ENCODE data around the gene METTL21A. TPM values are rescaled to one million over a fixed set of nuclear protein-coding genes. Genes with fewer than 3 reads are reported as not detected.

The METTL21A gene
- total RNA-seq, 1 donor from 2014 or later: 1.5 TPM

DNA sequence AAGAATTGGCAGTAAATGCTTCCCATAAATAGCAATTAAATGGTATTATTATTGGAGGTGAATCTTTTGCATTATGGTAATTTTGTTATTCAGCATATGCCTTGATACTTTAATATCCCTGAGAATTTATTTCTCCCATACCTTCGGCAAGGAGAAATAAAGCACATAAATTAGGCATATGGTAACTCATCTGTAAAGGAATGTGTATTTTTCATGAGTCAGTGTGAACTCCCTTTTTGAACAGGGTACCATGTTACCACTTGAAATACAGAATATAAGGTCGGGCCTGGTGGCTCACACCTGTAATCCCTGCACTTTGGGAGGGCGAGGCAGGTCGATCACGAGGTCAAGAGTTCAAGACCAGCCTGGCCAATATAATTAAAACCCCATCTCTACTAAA, 18.4 kb downstream of the METTL21A start:
- Histone ChIP-seq H3K36me3 (no peaks in the 10 kb centered on the region), H3K9me3 (no peaks in the 10 kb centered on the region), H3K4me1 (no peaks in the 10 kb centered on the region), H3K4me3 (no peak overlapping the region), H3K27ac (no peak overlapping the region), H3K27me3 (no peaks in the 10 kb centered on the region)
- intact Hi-C loops (cut with DNase I): no loop called here
- no peak for DNase-seq (ENCODE audit: low spot score in 2 of 2)
- TF ChIP-seq, protein P1, sequence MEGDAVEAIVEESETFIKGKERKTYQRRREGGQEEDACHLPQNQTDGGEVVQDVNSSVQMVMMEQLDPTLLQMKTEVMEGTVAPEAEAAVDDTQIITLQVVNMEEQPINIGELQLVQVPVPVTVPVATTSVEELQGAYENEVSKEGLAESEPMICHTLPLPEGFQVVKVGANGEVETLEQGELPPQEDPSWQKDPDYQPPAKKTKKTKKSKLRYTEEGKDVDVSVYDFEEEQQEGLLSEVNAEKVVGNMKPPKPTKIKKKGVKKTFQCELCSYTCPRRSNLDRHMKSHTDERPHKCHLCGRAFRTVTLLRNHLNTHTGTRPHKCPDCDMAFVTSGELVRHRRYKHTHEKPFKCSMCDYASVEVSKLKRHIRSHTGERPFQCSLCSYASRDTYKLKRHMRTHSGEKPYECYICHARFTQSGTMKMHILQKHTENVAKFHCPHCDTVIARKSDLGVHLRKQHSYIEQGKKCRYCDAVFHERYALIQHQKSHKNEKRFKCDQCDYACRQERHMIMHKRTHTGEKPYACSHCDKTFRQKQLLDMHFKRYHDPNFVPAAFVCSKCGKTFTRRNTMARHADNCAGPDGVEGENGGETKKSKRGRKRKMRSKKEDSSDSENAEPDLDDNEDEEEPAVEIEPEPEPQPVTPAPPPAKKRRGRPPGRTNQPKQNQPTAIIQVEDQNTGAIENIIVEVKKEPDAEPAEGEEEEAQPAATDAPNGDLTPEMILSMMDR (IDR thresholded peaks at IDR 0.05): no peak

- intact Hi-C loops (cut with DNase I): no loop called here
Measured at GRCh38 chr2:207606399-207606798, 18.8 kb downstream of the METTL21A start.

DNA sequence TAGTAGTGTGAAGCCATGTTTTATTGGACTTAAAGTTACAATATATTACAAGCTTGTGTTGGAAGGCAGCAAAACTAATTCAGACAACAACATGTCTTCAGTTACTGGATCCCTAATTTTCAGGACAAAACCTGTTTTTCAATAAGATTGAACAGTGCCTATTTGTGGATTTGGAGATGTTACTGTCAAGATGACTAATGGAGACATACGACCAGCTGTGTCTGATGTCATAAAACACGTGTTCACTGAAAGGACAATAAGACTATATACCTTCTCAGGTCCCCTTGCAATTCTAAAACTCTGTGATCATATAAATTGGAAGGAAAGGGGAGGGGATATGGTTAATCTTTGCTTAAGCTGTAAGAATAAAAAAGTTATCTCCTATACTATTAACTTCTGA, 21.7 kb downstream of the METTL21A start:
- Histone ChIP-seq H3K27ac (no peak overlapping the region), H3K9me3 (no peaks in the 10 kb centered on the region), H3K36me3 (no peaks in the 10 kb centered on the region), H3K27me3 (no peaks in the 10 kb centered on the region), H3K4me1 (no peaks in the 10 kb centered on the region), H3K4me3 (no peak overlapping the region)
- DNase-seq (ENCODE audit: low spot score in 2 of 2): no peak
- intact Hi-C loops (cut with DNase I): no loop called here
- TF ChIP-seq, protein P1 (IDR thresholded peaks at IDR 0.05): no peak

More at GRCh38 chr2:207606399-207606798, 18.8 kb downstream of the METTL21A start:
- Histone ChIP-seq H3K4me3 (no peak overlapping the region), H3K27ac (no peak overlapping the region), H3K27me3 (no peaks in the 10 kb centered on the region), H3K36me3 (no peaks in the 10 kb centered on the region), H3K4me1 (no peaks in the 10 kb centered on the region), H3K9me3 (no peaks in the 10 kb centered on the region)
- no peak for DNase-seq (ENCODE audit: low spot score in 2 of 2)
- TF ChIP-seq, protein P1 (IDR thresholded peaks at IDR 0.05): no peak

- Histone ChIP-seq H3K36me3 (peaks cover 3 to 8% of the 10 kb centered on the region in 2 donors), H3K27ac (no peak overlapping the region), H3K27me3 (no peaks in the 10 kb centered on the region), H3K4me1 (no peaks in the 10 kb centered on the region), H3K4me3 (no peak overlapping the region), H3K9me3 (no peaks in the 10 kb centered on the region)
- no peak for DNase-seq (ENCODE audit: low spot score in 2 of 2)
- intact Hi-C loops (cut with DNase I): no loop called here
- TF ChIP-seq, protein P1 (IDR thresholded peaks at IDR 0.05): no peak
Measured at GRCh38 chr2:207601774-207602173, 23.4 kb downstream of the METTL21A start.

- TF ChIP-seq, protein P1 (IDR thresholded peaks at IDR 0.05): no peak
- Histone ChIP-seq H3K27ac (no peak overlapping the region), H3K4me1 (no peaks in the 10 kb centered on the region), H3K36me3 (peaks cover 3 to 12% of the 10 kb centered on the region in 2 donors), H3K4me3 (no peak overlapping the region), H3K9me3 (no peaks in the 10 kb centered on the region), H3K27me3 (no peaks in the 10 kb centered on the region)
- intact Hi-C loops (cut with DNase I): no loop called here
- DNase-seq (ENCODE audit: low spot score in 2 of 2): no peak
Measured at GRCh38 chr2:207600231-207600630, 25.0 kb downstream of the METTL21A start.

GRCh38 chr2:207599636-207600035, 25.6 kb downstream of the METTL21A start:
- H3K4me1 ChIP-seq: no peaks in the 10 kb centered on the region
- TF ChIP-seq, protein P1 (IDR thresholded peaks at IDR 0.05): no peak
- H3K36me3 ChIP-seq: peaks cover 3 to 12% of the 10 kb centered on the region in 2 donors
- H3K27ac ChIP-seq: no peak overlapping the region
- H3K4me3 ChIP-seq: no peak overlapping the region
- intact Hi-C loops (cut with DNase I): no loop called here
- H3K27me3 ChIP-seq: no peaks in the 10 kb centered on the region
- no peak for DNase-seq (ENCODE audit: low spot score in 2 of 2)
- H3K9me3 ChIP-seq: no peaks in the 10 kb centered on the region

Measured in ascending aorta (tissue), 2 donors.